Measurements from ENCODE around the gene UNC45A.
"Not testable (repeated sequence)": the region's sequence is repeated elsewhere in the genome, so short reads cannot be mapped to it uniquely, and the experiment has no call there.

Gene UNC45A

GRCh38 chr15:90918034-90918788 lies 16.9 kb upstream of the UNC45A start:
- no peak for DNase-seq (ENCODE audit: low spot score)

GRCh38 chr15:90918835-90919234 lies 16.2 kb upstream of the UNC45A start:
- DNase-seq (ENCODE audit: low spot score), result no peak

GRCh38 chr15:90921887-90922286 lies 13.2 kb upstream of the UNC45A start:
- no peak for DNase-seq (ENCODE audit: low spot score)

GRCh38 chr15:90922712-90923322 lies 12.3 kb upstream of the UNC45A start:
- not testable (repeated sequence) for DNase-seq (ENCODE audit: low spot score)

GRCh38 chr15:90924375-90924774 lies 10.7 kb upstream of the UNC45A start:
- DNase-seq (ENCODE audit: low spot score), result no peak

GRCh38 chr15:90926766-90927165 lies 8.3 kb upstream of the UNC45A start:
- DNase-seq (ENCODE audit: low spot score), result not testable (repeated sequence)

GRCh38 chr15:90928106-90928505 lies 7.0 kb upstream of the UNC45A start:
- not testable (repeated sequence) for DNase-seq (ENCODE audit: low spot score)

- no peak for DNase-seq (ENCODE audit: low spot score)
These were observed 5.7 kb upstream of the UNC45A start for GRCh38 chr15:90929246-90930019.

- DNase-seq (ENCODE audit: low spot score), result peak; percentile 61
These were observed 4.1 kb upstream of the UNC45A start for GRCh38 chr15:90930861-90931574.

GRCh38 chr15:90931575-90931827 lies 3.6 kb upstream of the UNC45A start:
- no peak for DNase-seq (ENCODE audit: low spot score)

GRCh38 chr15:90931828-90932659 lies 3.0 kb upstream of the UNC45A start, which contains the start of gene HDDC3:
HDDC3 (minus strand) TSS chr15:90932549; CDS start chr15:90932540, 9 bp downstream.
- peak; percentile 89 for DNase-seq (ENCODE audit: low spot score)

- no peak for DNase-seq (ENCODE audit: low spot score)
These were observed 2.5 kb upstream of the UNC45A start for GRCh38 chr15:90932660-90932991.

GRCh38 chr15:90933301-90933700 lies 1.8 kb upstream of the UNC45A start:
- DNase-seq (ENCODE audit: low spot score), result no peak

- peak; percentile 90 for DNase-seq (ENCODE audit: low spot score)
These were observed 683 bp upstream of the UNC45A start for GRCh38 chr15:90934256-90934948.

- DNase-seq (ENCODE audit: low spot score), result no peak
These were observed 1.7 kb downstream of the UNC45A start for GRCh38 chr15:90936823-90937222.

- DNase-seq (ENCODE audit: low spot score), result no peak
These were observed 3.2 kb downstream of the UNC45A start for GRCh38 chr15:90938261-90938660.

GRCh38 chr15:90939756-90940155 lies 4.7 kb downstream of the UNC45A start:
- DNase-seq (ENCODE audit: low spot score), result no peak

- DNase-seq (ENCODE audit: low spot score), result no peak
These were observed 6.0 kb downstream of the UNC45A start for GRCh38 chr15:90941038-90941437.

- DNase-seq (ENCODE audit: low spot score), result no peak
These were observed 7.5 kb downstream of the UNC45A start for GRCh38 chr15:90942354-90943120.

- no peak for DNase-seq (ENCODE audit: low spot score)
These were observed 10.0 kb downstream of the UNC45A start for GRCh38 chr15:90945091-90945490.
